Measurements from ENCODE around the gene RAB5B.

The RAB5B gene, protein sequence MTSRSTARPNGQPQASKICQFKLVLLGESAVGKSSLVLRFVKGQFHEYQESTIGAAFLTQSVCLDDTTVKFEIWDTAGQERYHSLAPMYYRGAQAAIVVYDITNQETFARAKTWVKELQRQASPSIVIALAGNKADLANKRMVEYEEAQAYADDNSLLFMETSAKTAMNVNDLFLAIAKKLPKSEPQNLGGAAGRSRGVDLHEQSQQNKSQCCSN
- 44.0 to 80.7 (median 44.8) reads per million in 3 donors for total RNA-seq

- DNase-seq = peak; percentile 96 to 99 (median 99)
- Histone ChIP-seq H3K9me3 (ENCODE audit: control insufficient read depth, low read length) (no peaks in the 10 kb centered on the region), H3K4me1 (ENCODE audit: control insufficient read depth, insufficient read depth, low read length, poor library complexity, severe bottlenecking) (peaks cover 3% of the 10 kb centered on the region)
These were observed at the start of gene RAB5B for GRCh38 chr12:55973599-55974307. Gene RAB5B (plus strand): TSS chr12:55974078. CDS start chr12:55986961, 12,883 bp downstream.

DNA sequence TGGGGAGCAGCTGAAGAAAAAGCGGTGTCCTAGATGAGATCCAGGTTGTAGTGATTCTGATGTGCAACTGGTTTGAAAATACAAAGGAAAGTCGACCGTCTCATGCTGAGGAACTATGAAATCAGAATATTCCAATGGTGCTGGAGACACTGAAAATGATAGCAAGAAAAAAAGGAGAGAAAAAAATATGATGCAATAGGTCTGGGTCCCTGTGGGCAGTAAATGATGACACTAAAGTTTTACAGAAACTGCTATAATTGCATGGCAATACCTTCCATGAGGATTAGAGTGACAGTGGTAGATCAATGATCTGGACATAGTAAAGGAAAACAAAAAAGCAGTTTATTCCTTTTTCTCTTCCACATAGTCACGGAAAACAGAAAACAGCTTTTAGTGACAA, 48.5 kb upstream of the RAB5B start:
- Histone ChIP-seq H3K4me3 (ENCODE audit: insufficient read depth, low read depth, low read length, poor library complexity, severe bottlenecking) (no peak overlapping the region), H3K9me3 (ENCODE audit: control insufficient read depth, low read length) (no peaks in the 10 kb centered on the region), H3K27me3 (replicated peaks; ENCODE audit: control insufficient read depth, insufficient read depth, low read length, poor library complexity, severe bottlenecking) (no peaks in the 10 kb centered on the region), H3K36me3 (ENCODE audit: control insufficient read depth, insufficient read depth, low read length) (peaks cover 15% of the 10 kb centered on the region), H3K27ac (ENCODE audit: insufficient read depth, low read length, poor library complexity, severe bottlenecking) (no peak overlapping the region), H3K4me1 (ENCODE audit: control insufficient read depth, insufficient read depth, low read length, poor library complexity, severe bottlenecking) (peaks cover 19% of the 10 kb centered on the region)
- no peak for DNase-seq

More at GRCh38 chr12:55973599-55974307, at the start of gene RAB5B:
- H3K36me3 ChIP-seq (ENCODE audit: control insufficient read depth, insufficient read depth, low read length) = no peaks in the 10 kb centered on the region
- H3K4me3 ChIP-seq (ENCODE audit: insufficient read depth, low read depth, low read length, poor library complexity, severe bottlenecking) = peak within 1 kb of the TSS; percentile 93
- H3K27ac ChIP-seq (ENCODE audit: insufficient read depth, low read length, poor library complexity, severe bottlenecking) = peak within 1 kb of the TSS; percentile 90
- no peaks in the 10 kb centered on the region for H3K27me3 ChIP-seq (replicated peaks; ENCODE audit: control insufficient read depth, insufficient read depth, low read length, poor library complexity, severe bottlenecking)

DNA sequence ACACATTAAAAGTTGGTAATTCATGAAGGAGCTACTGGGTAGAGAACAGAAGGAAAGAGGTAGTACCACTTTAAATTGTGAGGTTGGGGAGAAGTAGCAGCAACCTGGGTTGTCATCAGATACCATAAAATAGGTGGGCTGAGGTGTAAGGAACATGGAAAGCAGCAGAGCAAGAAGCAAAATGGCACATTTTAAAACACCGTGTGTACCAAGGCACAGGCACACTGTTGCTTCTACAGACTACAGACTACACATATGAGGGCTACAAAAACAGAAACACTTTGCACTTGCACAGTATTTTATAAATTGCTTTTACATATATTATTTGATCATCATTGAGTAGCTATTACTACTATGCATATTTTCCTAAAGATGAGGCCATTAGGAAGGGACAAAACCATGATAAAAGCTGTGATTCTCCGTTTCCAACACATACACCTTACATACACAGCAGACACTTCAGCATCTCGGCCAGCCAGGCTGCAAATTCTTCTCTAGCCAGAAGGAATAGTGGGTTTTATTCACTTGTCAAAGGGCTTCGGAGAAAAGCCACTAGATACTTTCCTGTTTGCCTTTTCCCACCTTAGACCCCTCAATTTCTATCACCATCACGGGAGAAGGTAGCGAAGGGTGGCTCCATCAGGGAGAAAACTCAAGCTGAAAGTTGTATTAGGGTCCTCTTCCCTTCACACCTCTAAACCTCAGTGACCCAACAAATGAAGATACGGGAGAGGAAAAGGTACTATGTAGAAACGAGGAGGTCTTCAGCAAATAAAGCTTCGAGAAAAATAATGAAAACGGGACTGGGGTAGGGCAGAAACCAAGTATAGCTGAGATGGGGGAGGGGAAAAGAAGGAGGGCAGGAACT, 47.8 kb upstream of the RAB5B start:
- H3K27ac ChIP-seq (ENCODE audit: insufficient read depth, low read length, poor library complexity, severe bottlenecking) = peak overlapping the region; percentile 90
- H3K36me3 ChIP-seq (ENCODE audit: control insufficient read depth, insufficient read depth, low read length) = peaks cover 9% of the 10 kb centered on the region
- no peaks in the 10 kb centered on the region for H3K27me3 ChIP-seq (replicated peaks; ENCODE audit: control insufficient read depth, insufficient read depth, low read length, poor library complexity, severe bottlenecking)
- no peaks in the 10 kb centered on the region for H3K9me3 ChIP-seq (ENCODE audit: control insufficient read depth, low read length)
- DNase-seq = no peak
- peaks cover 19% of the 10 kb centered on the region for H3K4me1 ChIP-seq (ENCODE audit: control insufficient read depth, insufficient read depth, low read length, poor library complexity, severe bottlenecking)
- peak overlapping the region; percentile 95 for H3K4me3 ChIP-seq (ENCODE audit: insufficient read depth, low read depth, low read length, poor library complexity, severe bottlenecking)

DNA sequence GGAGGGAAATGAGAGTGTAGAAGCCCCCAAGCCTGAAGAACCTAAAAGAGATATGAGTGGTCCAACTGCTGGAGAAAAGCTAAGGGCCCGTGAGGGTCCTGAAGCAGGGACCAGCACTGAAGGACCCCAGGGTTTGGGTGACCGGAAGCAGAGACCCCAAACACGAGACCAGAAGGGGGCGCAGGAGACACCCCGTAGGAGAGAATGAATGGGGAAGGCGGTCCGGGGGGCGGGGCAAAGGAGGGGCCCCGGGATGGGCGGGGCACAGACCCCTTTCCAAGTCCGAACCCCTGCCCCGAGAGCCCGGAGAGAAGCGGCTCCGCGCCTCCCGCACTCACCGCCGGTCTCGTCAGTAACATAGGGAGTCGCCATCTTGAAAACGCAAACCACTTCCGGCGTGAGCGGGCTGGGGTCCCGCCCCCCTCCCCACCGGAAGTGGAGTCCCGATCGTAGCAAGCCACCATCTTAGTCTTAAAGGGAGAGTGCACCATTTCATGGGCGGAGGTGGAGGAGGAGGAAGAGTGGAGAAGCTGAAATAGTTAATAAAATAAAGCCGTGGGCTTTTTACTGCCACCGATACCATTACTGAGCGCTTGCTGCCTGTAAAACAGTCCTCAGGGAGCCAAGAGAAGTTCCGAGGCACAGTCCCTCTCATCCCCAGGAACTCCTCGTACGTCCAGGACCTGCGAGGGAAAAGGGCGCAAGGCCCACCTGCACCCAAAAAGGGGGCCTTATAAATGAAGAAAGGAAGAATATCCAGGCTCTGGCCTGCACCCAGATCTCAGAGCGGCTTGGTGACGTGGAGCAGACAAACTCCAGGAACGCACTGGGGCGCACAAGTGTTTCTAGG, 46.9 kb upstream of the RAB5B start:
- peak overlapping the region; percentile 95 for H3K4me3 ChIP-seq (ENCODE audit: insufficient read depth, low read depth, low read length, poor library complexity, severe bottlenecking)
- H3K9me3 ChIP-seq (ENCODE audit: control insufficient read depth, low read length) = no peaks in the 10 kb centered on the region
- H3K27ac ChIP-seq (ENCODE audit: insufficient read depth, low read length, poor library complexity, severe bottlenecking) = peak overlapping the region; percentile 90
- no peaks in the 10 kb centered on the region for H3K27me3 ChIP-seq (replicated peaks; ENCODE audit: control insufficient read depth, insufficient read depth, low read length, poor library complexity, severe bottlenecking)
- peaks cover 19% of the 10 kb centered on the region for H3K4me1 ChIP-seq (ENCODE audit: control insufficient read depth, insufficient read depth, low read length, poor library complexity, severe bottlenecking)
- peaks cover 8% of the 10 kb centered on the region for H3K36me3 ChIP-seq (ENCODE audit: control insufficient read depth, insufficient read depth, low read length)
- DNase-seq = peak; percentile 84 to 89 (median 86)

GRCh38 chr12:55927588-55928502, 46.0 kb upstream of the RAB5B start, which contains the start of gene PYM1:
Gene PYM1 (minus strand): TSS chr12:55927894. CDS start chr12:55927761, 133 bp downstream.
- DNase-seq = peak in 2 of 3 donors; percentile 38 to 62
- peak within 1 kb of the TSS; percentile 90 for H3K27ac ChIP-seq (ENCODE audit: insufficient read depth, low read length, poor library complexity, severe bottlenecking)
- H3K9me3 ChIP-seq (ENCODE audit: control insufficient read depth, low read length) = no peaks in the 10 kb centered on the region
- peaks cover 19% of the 10 kb centered on the region for H3K4me1 ChIP-seq (ENCODE audit: control insufficient read depth, insufficient read depth, low read length, poor library complexity, severe bottlenecking)
- H3K27me3 ChIP-seq (replicated peaks; ENCODE audit: control insufficient read depth, insufficient read depth, low read length, poor library complexity, severe bottlenecking) = no peaks in the 10 kb centered on the region
- H3K36me3 ChIP-seq (ENCODE audit: control insufficient read depth, insufficient read depth, low read length) = peaks cover 3% of the 10 kb centered on the region
- H3K4me3 ChIP-seq (ENCODE audit: insufficient read depth, low read depth, low read length, poor library complexity, severe bottlenecking) = peak within 1 kb of the TSS; percentile 95

GRCh38 chr12:55929306-55929791, 44.5 kb upstream of the RAB5B start:
- DNase-seq = peak; percentile 69 to 88 (median 76)
- peak overlapping the region; percentile 95 for H3K4me3 ChIP-seq (ENCODE audit: insufficient read depth, low read depth, low read length, poor library complexity, severe bottlenecking)
- H3K9me3 ChIP-seq (ENCODE audit: control insufficient read depth, low read length) = no peaks in the 10 kb centered on the region
- H3K27ac ChIP-seq (ENCODE audit: insufficient read depth, low read length, poor library complexity, severe bottlenecking) = peak overlapping the region; percentile 90
- H3K4me1 ChIP-seq (ENCODE audit: control insufficient read depth, insufficient read depth, low read length, poor library complexity, severe bottlenecking) = peaks cover 31% of the 10 kb centered on the region
- H3K36me3 ChIP-seq (ENCODE audit: control insufficient read depth, insufficient read depth, low read length) = no peaks in the 10 kb centered on the region
- H3K27me3 ChIP-seq (replicated peaks; ENCODE audit: control insufficient read depth, insufficient read depth, low read length, poor library complexity, severe bottlenecking) = no peaks in the 10 kb centered on the region

- Histone ChIP-seq H3K4me1 (ENCODE audit: control insufficient read depth, insufficient read depth, low read length, poor library complexity, severe bottlenecking) (peaks cover 43% of the 10 kb centered on the region), H3K27ac (ENCODE audit: insufficient read depth, low read length, poor library complexity, severe bottlenecking) (peak within 1 kb of the TSS; percentile 90)
These were observed 43.0 kb upstream of the RAB5B start, which contains the start of gene DGKA for GRCh38 chr12:55930771-55931316. Gene DGKA (plus strand): TSS chr12:55931162. CDS start chr12:55936504, 5,342 bp downstream.

DNA sequence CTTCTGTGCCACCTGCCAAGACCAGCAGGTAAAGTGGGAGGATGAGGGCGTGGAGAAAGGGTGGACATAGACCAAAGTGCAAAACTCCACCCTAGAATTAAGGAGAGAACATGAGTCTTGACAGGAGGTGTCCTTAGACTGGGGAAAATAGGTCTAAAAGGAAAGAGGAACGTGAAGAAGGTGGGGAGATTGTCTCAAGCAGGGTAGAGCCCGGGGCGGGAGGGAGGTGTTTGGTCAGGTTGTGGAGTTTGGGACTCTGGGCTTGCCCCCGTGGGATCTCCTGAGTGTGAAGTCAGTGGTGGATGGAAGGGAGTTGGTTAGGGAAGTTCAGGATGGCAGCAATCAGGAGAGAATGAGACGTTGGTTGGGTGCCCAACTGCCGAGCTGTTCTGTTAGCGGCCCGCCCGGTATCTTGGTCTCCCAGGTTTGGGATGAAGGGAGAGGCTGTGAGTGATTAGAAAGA, 42.5 kb upstream of the RAB5B start:
- no peaks in the 10 kb centered on the region for H3K27me3 ChIP-seq (replicated peaks; ENCODE audit: control insufficient read depth, insufficient read depth, low read length, poor library complexity, severe bottlenecking)
- H3K27ac ChIP-seq (ENCODE audit: insufficient read depth, low read length, poor library complexity, severe bottlenecking) = peak overlapping the region; percentile 90
- H3K4me3 ChIP-seq (ENCODE audit: insufficient read depth, low read depth, low read length, poor library complexity, severe bottlenecking) = peak overlapping the region; percentile 82
- H3K4me1 ChIP-seq (ENCODE audit: control insufficient read depth, insufficient read depth, low read length, poor library complexity, severe bottlenecking) = peaks cover 43% of the 10 kb centered on the region
- no peaks in the 10 kb centered on the region for H3K9me3 ChIP-seq (ENCODE audit: control insufficient read depth, low read length)
- DNase-seq = no peak
- peaks cover 3% of the 10 kb centered on the region for H3K36me3 ChIP-seq (ENCODE audit: control insufficient read depth, insufficient read depth, low read length)

More at GRCh38 chr12:55930771-55931316, 43.0 kb upstream of the RAB5B start, which contains the start of gene DGKA:
- no peaks in the 10 kb centered on the region for H3K36me3 ChIP-seq (ENCODE audit: control insufficient read depth, insufficient read depth, low read length)
- peak within 1 kb of the TSS; percentile 82 for H3K4me3 ChIP-seq (ENCODE audit: insufficient read depth, low read depth, low read length, poor library complexity, severe bottlenecking)
- no peaks in the 10 kb centered on the region for H3K27me3 ChIP-seq (replicated peaks; ENCODE audit: control insufficient read depth, insufficient read depth, low read length, poor library complexity, severe bottlenecking)
- DNase-seq = peak in 1 of 3 donors; percentile 48
- H3K9me3 ChIP-seq (ENCODE audit: control insufficient read depth, low read length) = no peaks in the 10 kb centered on the region

Measured in effector memory CD4-positive, alpha-beta T cell (primary cell).